GM12872 (cell line): Measurements from ENCODE around the gene SNX9.

Experiments used
- TF ChIP-seq, protein P1 (sequence below): IDR thresholded peaks from 3 replicates; pipeline ENCODE4 v1.5.1; 2011; ENCODE audit warnings: low read depth, mild to moderate bottlenecking, low read length, moderate library complexity; ENCODE audit not compliant: insufficient read depth

SNX9 gene

GRCh38 chr6:157993076-157993475, 170.0 kb downstream of the SNX9 start:
- TF ChIP-seq, protein P1, sequence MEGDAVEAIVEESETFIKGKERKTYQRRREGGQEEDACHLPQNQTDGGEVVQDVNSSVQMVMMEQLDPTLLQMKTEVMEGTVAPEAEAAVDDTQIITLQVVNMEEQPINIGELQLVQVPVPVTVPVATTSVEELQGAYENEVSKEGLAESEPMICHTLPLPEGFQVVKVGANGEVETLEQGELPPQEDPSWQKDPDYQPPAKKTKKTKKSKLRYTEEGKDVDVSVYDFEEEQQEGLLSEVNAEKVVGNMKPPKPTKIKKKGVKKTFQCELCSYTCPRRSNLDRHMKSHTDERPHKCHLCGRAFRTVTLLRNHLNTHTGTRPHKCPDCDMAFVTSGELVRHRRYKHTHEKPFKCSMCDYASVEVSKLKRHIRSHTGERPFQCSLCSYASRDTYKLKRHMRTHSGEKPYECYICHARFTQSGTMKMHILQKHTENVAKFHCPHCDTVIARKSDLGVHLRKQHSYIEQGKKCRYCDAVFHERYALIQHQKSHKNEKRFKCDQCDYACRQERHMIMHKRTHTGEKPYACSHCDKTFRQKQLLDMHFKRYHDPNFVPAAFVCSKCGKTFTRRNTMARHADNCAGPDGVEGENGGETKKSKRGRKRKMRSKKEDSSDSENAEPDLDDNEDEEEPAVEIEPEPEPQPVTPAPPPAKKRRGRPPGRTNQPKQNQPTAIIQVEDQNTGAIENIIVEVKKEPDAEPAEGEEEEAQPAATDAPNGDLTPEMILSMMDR = no peak

DNA sequence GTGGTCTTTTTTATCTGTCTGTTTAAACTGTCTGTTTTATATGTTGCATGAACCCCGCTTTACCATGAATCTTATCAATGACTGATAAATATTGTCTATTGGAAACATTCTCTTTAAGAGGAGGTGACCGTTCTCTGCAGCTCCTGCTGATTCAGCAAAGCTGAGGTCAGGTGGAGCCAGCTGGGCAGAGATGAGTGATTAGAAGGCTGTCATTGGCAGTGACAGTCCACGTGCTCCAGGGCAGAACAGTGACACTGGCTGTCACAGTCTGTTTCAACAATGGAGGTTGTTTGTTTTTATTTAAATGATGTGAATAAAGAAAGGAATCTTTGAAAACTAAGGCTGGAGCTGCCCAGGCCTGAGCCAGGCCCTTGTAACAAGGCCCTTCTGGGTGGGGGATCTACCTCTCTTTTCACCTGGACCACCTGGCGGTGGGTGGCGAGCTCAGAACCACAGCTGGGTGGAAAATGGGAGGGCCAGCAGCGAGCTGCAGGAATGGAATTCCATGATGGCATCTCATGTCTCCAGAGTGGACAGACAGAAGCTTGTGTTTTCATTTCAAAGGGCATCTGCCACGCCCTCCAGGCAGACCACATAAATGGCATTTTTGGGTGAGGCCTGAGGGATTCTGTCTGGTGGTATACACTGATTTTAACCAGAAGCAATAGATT, 171.2 kb downstream of the SNX9 start:
- TF ChIP-seq, protein P1 = no peak
